Esophagus muscularis mucosa (tissue), 4 donors: ENCODE data around the gene DPEP1. TPM values are rescaled to one million over a fixed set of nuclear protein-coding genes. Genes with fewer than 3 reads are reported as not detected.

Experiments used
- DNase-seq: peaks from one replicate; pipeline ENCODE4 v3.0.0-alpha.2; 2017; ENCODE audit errors: extremely low spot score
- H3K27ac ChIP-seq, 4 donors: fragments of 200-600 bp; sonication (generic); replicated peaks in 1 of 4; 1 replicate in 3 of 4; 2 replicates in 1 of 4; pipeline ENCODE4 v1.5.1; 2016 to 2019; ENCODE audit warnings: mild to moderate bottlenecking in 1 of 4
- H3K27me3 ChIP-seq, 4 donors: fragments of 200-600 bp; sonication (generic); one replicate each; pipeline versions ENCODE4 v1.5.1 to v1.6.0; 2016 to 2019
- H3K36me3 ChIP-seq, 4 donors: fragments of 200-600 bp; sonication (generic); one replicate each; pipeline ENCODE4 v1.5.1; 2016 to 2019
- H3K4me1 ChIP-seq, 4 donors: fragments of 200-600 bp; sonication (generic); one replicate each; pipeline ENCODE4 v1.5.1; 2016 to 2019
- H3K4me3 ChIP-seq, 4 donors: fragments of 200-600 bp; sonication (generic); 1 replicate in 2 of 4; 2 replicates in 2 of 4; pipeline ENCODE4 v1.5.1; 2016 to 2019; ENCODE audit warnings: mild to moderate bottlenecking in 4 of 4, moderate library complexity in 1 of 4
- H3K9me3 ChIP-seq, 4 donors: fragments of 200-600 bp; sonication (generic); 1 replicate in 3 of 4; 2 replicates in 1 of 4; pipeline ENCODE4 v1.5.1; 2016 to 2019
- CTCF ChIP-seq, 3 experiments: fragments of 200-600 bp in 2 of 3; fragments of 450-650 bp in 1 of 3; sonication (generic) in 2 of 3; IDR thresholded peaks; one replicate each; pipeline ENCODE4 v1.5.1; 2017 to 2019; ENCODE audit warnings: antibody characterized with exemption in 3 of 3, mild to moderate bottlenecking in 2 of 3, moderate library complexity in 1 of 3
- EP300 ChIP-seq: sonication (generic); formaldehyde crosslinking; IDR thresholded peaks from one replicate; pipeline ENCODE4 v1.6.1; 2017; ENCODE audit warnings: antibody characterized with exemption
- POLR2A ChIP-seq: fragments of 450-650 bp; IDR thresholded peaks from one replicate; pipeline ENCODE4 v1.6.1; 2017; ENCODE audit warnings: antibody characterized with exemption, moderate library complexity, mild to moderate bottlenecking, low read depth
- POLR2AphosphoS5 ChIP-seq, 2 donors: sonication (generic); formaldehyde crosslinking; IDR thresholded peaks; one replicate each; pipeline ENCODE4 v1.6.1; 2017; ENCODE audit warnings: antibody characterized with exemption in 2 of 2
- WGBS: methylation state at CpG from one replicate; pipeline ENCODE4 v1.1.5; 2018; 5-methylcytosine and 5-hydroxymethylcytosine counted together
- intact Hi-C: fragments of 100-400 bp; cut with DNase I; formaldehyde crosslinking; loops from one replicate; pipeline ENCODE4 v1.15.1; 2023
- total RNA-seq, 4 donors: library from RNA; depleted of rRNA; stranded (reverse); fragments of >200 nt; gene quantifications; one replicate each; pipeline versions ENCODE4 v1.1.0 to v1.2.1, GENCODE V29; 2016

The DPEP1 gene
- total RNA-seq, 4 donors from 2014 or later: 0.99 TPM; not detected in 3

- intact Hi-C loops: no loop called here
- WGBS: 86% methylated on average over 10 of the region's 10 CpGs
- no peaks in the 10 kb centered on the region for H3K9me3 ChIP-seq
- H3K27me3 ChIP-seq: no peaks in the 10 kb centered on the region
- H3K27ac ChIP-seq: no peak overlapping the region
- peaks cover 6 to 51% (median 47%) of the 10 kb centered on the region in 4 donors for H3K36me3 ChIP-seq
- TF ChIP-seq POLR2A (no peak), POLR2AphosphoS5 (IDR thresholded peaks at IDR 0.05) (no peak), EP300 (no peak), CTCF (IDR thresholded peaks at IDR 0.05) (no peak)
- no peak for DNase-seq
- H3K4me3 ChIP-seq: no peak overlapping the region
- peaks cover 14 to 33% (median 19%) of the 10 kb centered on the region in 4 donors for H3K4me1 ChIP-seq
Measured at GRCh38 chr16:89653656-89654295, 40.3 kb downstream of the DPEP1 start.

GRCh38 chr16:89655062-89655643 lies 41.7 kb downstream of the DPEP1 start:
- Histone ChIP-seq H3K9me3 (no peaks in the 10 kb centered on the region), H3K36me3 (peaks cover 2 to 41% (median 35%) of the 10 kb centered on the region in 4 donors), H3K4me1 (peaks cover 19 to 46% (median 24%) of the 10 kb centered on the region in 4 donors), H3K4me3 (no peak overlapping the region), H3K27me3 (no peaks in the 10 kb centered on the region), H3K27ac (no peak overlapping the region)
- intact Hi-C loops: no loop called here
- TF ChIP-seq POLR2A (no peak), EP300 (no peak), POLR2AphosphoS5 (IDR thresholded peaks at IDR 0.05) (no peak), CTCF (IDR thresholded peaks at IDR 0.05) (no peak)
- DNase-seq: no peak
- WGBS: 83% methylated on average over 10 of the region's 10 CpGs

GRCh38 chr16:89656435-89657121 lies 43.1 kb downstream of the DPEP1 start:
- Histone ChIP-seq H3K36me3 (peaks cover 0 to 41% (median 34%) of the 10 kb centered on the region in 4 donors), H3K4me3 (peak overlapping the region; percentile 82 to 98 (median 94)), H3K9me3 (no peaks in the 10 kb centered on the region), H3K27ac (peak overlapping the region; percentile 80 to 88 (median 84)), H3K27me3 (no peaks in the 10 kb centered on the region), H3K4me1 (peaks cover 19 to 48% (median 24%) of the 10 kb centered on the region in 4 donors)
- TF ChIP-seq POLR2A (no peak), EP300 (no peak), CTCF (IDR thresholded peaks at IDR 0.05) (no peak)
- DNase-seq: no peak
- intact Hi-C loops: no loop called here
- WGBS: 27% methylated on average over 26 of the region's 32 CpGs

- Histone ChIP-seq H3K4me3 (peak within 1 kb of the TSS; percentile 82 to 98 (median 94)), H3K4me1 (peaks cover 19 to 48% (median 24%) of the 10 kb centered on the region in 4 donors), H3K9me3 (no peaks in the 10 kb centered on the region), H3K27me3 (no peaks in the 10 kb centered on the region), H3K36me3 (peaks cover 0 to 43% (median 33%) of the 10 kb centered on the region in 4 donors), H3K27ac (peak within 1 kb of the TSS; percentile 80 to 88 (median 84))
- 0% methylated on average over 9 of the region's 99 CpGs for WGBS
- DNase-seq: peak; percentile 97
- intact Hi-C loops: no loop called here
- TF ChIP-seq POLR2AphosphoS5 (IDR thresholded peaks at IDR 0.05): peak; percentile 79 to 90
- no peak for TF ChIP-seq POLR2A
Measured at GRCh38 chr16:89657442-89658220, 44.2 kb downstream of the DPEP1 start, which contains the start of the genes CHMP1A and SPATA33. Gene CHMP1A (minus strand): TSS chr16:89657708. CDS start chr16:89657588, 120 bp downstream. Gene SPATA33 (plus strand): TSS chr16:89657836. CDS start chr16:89657912, 76 bp downstream.
